CD4-positive, alpha-beta T cell treated with Interleukin-10 for 1 hour (primary cell): ENCODE measurements around the gene CPT1A.
A peak's percentile ranks its signal among the peaks of the same experiment; 100 is the strongest.

ENCODE experiments used
- DNase-seq: peaks from one replicate; pipeline ENCODE4 v3.0.0-alpha.2; 2020

CPT1A gene

DNA sequence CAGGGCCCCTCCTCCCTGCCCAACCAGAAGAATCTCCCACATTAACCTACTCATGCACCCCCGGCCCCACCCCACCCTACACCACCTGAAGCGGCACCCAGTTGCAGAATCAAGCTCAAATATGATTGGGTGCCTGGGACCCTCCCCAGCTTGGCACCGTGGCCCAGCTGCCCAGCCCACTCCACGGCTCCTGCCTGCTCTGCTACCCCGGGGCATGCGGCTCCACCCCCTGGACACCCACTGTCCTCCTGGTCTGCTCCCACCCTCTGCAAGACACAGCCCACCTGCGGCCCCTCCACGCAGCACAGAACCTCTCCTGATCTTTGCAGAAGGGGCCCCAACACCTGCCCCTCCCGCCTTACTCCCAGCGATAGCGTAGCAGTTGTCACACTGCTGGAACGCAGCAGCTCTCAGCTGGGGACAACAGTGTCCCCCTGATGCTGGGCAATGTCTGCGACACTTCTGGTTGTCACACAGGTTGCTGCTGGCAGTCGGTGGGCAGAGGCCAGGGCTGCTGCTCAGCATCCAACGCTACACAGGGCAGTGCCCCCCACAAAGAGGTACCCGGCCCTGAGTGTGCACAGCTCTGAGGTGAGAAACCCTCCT is 58.4 kb downstream of the CPT1A start:
- DNase-seq: no peak

DNA sequence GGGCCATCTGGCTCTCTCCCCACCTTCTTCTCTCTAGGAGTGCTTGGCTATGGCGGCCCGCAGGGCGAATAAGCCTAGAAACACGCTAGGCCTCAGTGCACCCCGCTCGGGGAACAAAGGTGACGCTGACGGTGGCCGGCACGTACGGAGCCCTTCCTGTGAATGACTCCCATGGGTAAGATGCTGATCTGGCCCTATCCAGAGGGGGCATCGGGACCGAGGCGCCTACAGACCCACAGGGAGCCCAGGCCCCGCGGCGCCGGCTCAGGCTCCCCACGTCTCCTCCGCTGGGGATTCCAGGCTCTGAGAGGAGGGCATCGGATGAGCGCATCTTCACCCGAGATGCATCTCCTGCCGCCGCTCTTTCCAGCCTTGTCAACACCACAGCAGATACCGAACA is 59.0 kb downstream of the CPT1A start:
- DNase-seq: no peak

DNA sequence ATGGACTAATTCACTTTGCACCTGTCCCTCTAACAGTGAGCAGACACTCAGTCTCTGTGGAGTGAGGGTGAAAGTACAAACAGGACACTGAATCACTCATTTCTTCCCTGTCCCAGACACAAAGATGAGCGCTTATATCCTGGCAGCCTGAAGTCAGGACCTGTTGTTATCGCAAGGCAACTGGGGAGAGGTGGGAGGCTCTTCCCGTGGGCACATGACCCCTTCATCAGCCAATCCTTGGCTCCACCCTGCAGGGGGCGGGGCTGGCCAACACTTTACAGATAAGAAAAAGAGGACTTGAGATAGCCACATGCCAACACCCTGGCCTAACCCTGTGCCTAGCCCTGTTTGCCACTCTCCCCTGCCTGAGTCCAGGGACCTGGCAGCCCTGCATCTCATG is 60.9 kb downstream of the CPT1A start:
- no peak for DNase-seq

DNA sequence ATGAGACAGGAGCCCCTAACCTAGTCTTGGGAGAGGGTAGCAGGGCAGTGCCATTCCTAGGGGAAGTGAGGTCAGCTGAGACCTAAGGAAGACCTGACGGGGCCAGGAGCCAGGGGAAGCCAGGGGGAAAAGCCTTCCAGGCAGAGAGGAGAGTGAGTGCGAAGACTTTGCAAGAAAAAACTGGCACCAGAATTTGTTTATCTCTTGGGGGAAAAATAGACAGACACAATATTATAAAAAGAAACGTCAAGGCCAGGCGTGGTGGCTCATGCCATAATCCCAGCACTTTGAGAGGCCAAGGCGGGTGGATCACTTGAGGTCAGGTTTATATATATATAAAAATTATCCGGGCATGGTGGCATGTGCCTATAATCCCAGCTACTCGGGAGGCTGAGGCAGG is 63.5 kb downstream of the CPT1A start:
- no peak for DNase-seq

DNA sequence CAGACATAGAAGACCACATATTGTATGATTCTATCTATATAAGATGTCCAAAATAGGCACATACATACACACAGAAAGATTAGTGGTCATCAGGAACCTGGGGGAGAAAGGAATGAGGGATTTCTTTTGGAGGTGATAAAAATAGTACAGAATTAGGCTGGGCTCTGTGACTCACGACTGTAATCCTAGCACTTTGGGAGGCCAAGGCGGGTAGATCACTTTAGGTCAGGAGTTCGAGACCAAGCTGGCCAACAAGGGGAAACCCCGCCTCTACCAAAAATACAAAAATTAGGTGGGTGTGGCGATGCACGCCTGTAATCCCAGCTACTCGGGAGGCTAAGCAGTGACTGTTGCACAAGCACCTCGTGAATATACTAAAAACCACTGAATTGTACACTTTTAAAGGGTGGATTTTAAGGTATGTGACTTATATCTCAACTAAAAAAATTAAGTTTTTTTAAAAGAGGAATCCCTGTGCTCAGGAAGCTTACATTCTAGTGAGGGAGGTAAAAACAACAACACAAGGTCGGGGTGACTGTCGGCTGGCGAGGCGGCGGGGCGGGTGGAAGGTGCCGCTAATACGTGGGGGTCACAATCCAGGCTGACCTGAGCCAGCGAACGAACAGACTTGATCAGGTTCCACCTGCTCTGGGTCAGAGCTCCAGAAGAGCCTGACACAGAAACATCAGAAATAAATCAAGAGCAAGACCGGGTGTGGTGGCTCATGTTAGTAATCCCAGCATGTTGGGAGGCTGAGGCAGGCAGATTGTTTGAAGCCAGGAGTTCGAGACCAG is 65.1 kb downstream of the CPT1A start:
- DNase-seq: no peak

DNA sequence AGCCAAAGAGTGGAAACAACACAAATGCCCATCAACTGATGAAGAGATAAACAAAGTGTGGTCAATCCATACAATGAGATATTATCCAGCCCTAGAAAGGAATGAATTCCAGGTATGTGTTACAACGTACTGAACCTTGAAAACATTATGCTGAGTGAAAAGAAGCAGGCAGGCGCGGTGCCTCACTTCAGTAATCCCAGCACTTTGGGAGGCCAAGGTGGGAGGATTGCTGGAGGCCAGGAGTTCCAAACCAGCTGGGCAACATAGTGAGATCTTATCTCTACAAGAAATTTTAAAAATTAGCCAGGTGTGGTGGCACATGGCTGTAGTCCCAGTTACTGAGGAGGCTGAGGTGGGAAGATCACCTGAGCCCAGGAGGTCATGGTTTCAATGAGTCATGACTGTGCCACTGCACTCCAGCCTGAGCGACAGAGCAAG is 65.7 kb downstream of the CPT1A start:
- DNase-seq: no peak

DNA sequence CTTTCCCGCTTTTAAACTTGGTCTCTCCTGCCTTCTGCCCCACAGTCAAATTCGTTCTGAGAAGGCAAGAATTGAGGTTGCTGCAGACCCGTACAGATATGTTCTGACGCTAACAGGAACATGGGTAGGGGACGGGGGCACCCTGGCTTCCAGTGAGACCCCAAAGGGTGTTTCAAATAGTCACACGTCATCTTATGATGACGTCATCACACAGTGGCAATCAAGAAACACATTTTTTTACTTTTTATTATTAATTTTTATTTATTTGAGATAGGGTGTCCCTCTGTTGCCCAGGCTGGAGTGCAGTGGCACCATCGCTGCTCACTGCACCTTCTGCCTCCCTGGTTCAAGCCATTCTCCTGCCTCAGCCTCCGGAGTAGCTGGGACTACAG is 67.5 kb downstream of the CPT1A start:
- DNase-seq: no peak

DNA sequence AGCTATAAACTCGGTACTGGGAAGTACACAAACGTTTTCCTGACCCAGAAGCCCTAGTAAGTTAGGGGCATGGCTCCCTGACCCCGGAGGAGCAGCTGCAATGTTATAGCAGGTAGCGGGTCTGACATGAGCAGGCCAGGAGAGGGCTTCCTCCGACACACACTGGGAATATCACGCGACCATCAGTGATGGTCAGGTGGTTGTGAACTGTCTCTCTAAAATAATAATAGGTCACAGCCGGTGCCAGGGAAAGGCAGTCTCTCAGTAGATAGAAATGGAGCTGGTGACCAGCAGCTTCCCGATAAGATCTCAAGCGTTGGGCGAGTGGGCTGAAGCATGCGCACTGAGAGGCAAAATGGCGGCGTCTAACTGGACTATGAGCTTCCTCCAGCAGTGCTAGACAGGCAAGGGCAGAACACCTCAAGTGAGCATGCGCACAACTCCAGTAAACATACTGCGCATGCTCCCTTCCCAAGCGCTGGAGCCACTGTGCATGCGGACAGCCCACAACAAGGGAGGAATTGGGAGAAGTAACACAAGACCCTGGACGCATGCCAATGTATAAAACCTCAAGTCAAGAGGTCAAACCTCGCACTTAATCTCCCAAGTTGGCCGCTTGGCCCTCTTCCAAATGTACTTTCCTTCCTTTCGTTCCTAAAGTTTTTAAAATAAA is 68.1 kb downstream of the CPT1A start:
- no peak for DNase-seq

DNA sequence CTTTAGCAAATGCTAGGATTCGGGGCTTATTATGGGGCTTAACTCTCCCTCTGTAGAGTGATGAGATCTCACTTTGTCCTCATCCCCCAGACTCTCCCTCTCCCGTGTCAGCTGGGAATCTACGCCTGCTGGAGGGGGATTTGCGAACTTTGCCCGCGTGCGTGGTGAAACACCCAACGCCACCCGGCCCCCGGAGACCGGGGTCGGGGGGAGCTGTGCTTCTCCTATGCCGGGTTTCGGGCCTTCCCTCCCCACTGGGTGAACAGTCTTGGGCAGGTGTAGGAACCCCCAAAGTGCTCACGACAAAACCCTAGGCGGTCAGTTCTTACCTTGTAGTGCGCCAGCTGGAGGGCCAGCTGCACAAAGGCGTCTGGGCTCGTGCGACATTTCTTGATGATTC is 68.8 kb downstream of the CPT1A start:
- no peak for DNase-seq

DNA sequence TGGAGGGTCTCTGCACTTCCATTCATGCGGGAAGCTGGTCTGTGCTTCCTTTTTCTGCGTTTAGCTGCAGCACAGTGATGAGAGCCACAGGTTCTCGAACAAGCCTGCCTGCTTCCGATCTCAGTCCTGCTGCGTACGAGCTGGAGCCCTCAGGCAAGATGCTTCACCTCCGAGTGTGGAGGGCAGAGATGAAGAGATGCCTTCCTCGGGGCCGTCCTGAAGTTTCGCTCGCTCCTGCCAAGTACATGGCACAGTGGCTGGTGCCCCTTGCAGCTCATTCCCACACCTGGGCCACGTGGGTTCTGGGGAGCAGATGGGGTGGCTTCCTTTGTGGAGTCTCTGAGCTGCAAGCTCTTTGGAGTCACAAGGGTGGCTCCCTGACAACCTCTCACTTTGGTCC is 70.9 kb downstream of the CPT1A start:
- no peak for DNase-seq

DNA sequence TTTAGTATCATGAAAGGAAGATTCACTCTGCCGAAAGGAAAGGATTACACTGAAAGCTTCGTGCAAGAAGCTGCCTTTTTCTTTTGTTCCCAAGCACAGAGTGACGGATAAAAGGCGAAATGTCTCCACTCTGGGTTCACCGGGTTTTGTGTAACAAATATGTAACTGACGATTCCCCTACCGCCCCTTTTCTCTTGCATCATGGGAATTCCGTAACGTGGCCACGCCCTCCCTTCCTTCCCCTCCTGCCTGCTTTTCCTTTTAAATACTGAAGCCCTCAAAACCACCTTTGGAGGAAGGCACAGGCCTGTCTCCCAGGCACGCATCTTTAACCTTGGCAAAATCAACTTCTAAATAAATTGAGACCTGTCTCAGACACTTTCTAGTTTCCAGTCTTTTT is 74.0 kb downstream of the CPT1A start:
- DNase-seq: no peak

DNA sequence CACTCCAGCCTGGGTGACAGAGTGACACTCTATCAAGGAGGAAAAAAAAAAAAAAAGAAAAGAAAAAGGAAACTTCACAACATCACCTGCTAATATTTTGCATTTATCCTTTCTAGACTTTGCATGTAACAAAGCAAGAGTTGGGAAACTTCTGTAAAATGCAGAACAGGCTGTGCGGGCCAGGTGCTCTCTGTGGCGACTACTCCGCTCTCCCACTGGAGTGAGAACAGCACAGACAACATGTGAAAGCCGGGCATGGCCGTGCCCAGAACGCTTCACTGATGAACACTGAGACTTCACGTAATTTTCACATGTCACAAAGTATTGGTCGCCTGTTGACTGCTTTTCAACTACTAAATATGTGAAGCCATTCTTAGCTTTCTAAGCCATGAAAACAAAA is 74.9 kb downstream of the CPT1A start:
- no peak for DNase-seq

DNA sequence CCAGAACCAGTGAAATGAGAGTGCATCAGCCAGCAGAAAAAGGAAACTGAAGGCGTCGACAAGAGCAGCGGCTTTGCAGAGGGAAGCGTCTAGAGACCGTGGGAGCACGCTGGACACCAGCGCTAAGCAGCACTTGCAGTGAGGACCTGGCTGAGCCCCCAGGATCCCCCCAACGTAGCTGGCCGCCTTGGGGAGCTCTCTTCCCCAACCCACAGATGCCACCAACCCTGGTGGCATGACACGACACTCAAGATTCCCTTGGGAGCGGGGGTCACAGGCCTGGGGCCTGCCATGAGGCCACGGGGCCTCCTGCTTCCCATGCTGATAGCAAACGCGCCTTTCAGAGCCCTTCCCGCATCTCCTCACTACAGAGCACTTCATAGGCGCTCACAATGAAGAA is 77.0 kb downstream of the CPT1A start:
- no peak for DNase-seq

DNA sequence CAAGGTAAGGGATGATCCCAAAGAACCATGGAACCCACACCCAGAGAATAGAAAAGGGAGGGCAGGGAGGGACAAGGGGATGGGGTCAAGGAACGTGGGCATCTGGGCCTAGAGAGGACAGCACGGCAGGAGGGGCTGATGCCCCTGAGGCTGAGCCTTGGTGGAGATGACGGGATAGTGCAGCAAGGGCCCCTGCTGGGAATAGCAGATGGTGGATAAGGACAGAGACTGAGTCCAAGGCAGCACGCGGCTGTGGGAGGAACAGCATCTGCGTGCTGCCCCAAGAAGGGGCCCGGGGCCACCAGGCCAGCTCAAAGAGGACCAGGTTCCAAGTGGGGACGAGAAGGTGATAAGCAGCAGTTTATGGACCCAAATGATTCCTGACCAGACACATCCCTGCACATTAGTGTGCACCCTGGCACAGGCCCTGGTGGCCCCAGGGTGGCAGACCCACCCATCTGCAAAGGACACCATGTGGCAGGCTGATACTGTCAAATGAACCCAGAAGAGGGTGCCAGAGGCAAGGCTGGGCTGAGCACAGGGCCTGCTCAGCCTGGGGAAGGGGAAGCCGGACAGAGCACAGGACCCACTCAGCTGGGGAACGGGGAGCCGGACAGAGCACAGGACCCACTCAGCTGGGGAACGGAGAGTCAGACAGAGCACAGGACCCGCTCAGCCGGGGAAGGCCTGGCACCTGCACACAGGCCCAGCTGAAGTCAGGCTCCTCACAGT is 77.6 kb downstream of the CPT1A start:
- DNase-seq: no peak

DNA sequence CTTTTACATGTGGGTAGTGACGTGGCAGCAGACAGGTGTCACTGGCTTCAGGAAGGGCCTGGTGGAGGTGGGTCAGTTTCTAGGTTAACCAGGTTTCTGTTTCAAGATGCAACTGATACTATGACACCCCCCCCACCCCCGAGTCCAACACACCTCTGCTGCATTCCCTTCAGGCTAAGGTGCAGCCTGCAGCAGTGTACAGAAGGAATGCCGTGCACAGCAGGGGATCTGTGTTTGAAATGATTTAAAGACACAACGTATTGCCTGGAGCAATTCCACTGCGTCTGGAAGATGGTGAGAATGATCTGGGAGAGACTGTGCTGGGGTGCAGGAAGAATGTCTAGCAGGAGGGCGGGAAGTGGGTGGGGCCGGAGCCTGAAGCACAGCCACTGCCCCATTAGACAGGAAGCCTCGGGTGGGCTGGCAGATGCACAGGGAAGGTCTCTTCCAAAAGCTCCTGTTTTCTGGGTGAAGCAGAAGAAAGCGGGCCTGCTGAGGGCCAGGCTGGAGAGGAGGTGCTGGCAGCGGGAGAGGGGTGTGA is 78.5 kb downstream of the CPT1A start:
- DNase-seq: no peak

DNA sequence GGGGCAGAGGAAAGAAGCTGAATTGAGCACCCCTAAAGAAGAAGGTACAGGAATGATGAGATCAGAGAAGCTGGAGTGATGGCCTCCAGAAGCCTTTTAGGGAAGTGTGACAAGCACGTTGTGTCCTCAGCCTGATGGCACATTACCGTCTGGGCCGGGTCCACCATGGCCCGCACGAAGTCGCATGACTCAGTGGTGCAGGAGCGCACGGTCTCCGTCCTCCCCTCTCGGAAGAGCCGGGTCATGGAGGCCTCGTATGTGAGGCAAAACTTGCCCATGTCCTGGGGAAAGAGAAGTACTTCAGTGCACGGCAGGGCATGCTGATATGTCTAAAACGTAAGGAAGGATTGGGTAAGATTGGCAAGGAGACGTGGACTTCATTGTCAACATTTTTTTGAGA is 79.2 kb downstream of the CPT1A start:
- no peak for DNase-seq

DNA sequence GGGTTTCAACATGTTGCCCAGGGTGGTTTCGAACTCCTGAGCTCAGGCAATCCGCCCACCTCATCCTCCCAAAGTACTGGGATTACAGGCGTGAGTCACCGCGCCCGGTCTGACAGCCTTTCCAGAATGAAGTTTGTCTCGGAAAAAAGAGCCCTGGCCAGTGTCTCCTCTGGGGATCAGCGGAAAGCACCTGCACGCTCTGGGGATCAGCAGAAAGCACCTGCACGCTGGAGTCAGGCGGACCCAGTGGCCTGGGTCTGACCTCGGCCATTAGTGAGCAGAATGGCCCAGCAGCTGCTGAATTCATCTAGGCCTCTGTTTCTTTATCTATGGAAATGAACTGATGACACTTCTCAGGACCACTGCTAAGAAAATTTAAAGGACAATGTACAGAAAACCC is 79.9 kb downstream of the CPT1A start:
- no peak for DNase-seq

DNA sequence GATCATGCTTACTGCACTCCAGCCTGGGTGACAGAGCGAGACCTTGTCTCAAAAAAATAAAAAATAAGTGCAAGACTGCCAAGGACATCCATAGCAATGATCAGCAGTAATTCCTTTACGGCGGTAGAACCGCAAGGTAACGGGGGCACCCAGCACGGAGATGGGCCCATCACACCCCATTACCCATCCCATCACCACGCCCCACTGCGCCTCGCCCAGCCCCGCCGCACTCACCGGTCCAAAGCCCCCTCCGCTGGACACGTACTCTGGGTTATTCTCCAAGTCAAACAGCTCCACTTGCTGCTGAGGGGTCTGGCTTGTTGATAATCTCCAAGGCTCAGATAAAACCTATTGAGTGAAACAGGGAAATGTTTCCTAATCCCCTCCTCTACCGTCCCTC is 81.7 kb downstream of the CPT1A start:
- no peak for DNase-seq

DNA sequence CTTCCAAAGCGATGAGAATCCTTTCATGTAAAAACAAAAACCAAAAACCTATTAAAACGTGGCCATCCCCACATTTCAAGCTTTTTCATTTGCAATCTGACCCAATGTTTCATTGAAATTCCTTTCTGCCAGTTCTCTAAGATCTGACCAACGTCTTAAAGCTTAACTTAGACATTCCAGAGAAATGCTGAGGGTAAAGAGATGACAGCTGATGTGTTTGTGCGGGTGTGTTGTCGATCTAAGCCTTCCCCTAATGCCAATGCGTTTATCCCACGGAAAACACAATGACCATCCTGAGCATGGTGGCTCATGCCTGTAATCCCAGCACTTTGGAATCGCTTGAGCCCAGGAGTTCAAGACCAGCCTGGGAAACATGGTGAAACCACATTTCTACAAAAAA is 84.0 kb downstream of the CPT1A start:
- no peak for DNase-seq

DNA sequence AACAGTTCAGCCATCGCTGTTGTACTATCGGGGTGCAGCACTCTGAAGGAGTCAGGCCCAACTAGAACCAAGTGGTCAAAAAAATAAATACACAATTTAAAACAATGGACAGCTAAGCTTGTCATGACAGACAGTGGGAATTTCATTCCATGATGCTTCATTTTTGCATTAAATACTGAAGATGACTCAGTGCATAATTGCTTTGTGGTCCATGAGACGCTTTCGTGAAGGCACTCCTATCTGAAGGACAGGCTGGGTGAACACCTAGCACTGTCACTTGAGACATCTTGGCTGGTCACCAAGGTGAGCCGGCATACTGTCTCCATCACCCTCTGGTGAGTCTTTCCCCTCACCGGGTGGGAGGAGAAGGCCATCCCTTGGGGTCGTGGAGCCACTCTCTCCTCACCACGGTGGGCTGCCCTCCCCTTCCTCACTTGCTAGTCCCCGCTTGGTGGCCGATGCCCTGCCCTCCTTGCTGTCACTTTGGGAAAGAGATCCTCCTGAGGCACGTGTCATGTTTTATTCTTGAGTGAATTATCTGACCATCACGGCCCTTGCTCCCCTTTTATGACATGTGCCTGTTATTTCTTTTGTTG is 85.4 kb downstream of the CPT1A start:
- no peak for DNase-seq

DNA sequence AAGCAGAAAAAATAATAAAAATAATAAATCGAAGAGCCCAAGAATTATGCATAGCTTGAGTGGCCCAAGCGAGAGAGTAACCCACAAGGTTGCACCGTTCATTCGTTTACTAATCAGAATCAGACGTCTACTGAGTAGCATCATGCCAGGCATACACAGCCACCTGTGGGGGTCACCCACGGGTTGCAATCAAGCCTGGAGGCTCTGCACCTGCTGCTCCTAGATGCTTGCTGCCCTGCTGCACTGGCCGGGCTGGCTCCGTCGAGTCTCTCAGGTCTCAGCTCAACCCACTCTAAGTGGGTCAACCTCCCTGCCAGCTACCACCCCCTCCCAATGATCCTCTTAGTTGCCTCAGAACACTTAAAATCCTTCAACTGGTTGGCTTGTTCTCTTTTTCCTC is 88.4 kb downstream of the CPT1A start:
- DNase-seq: no peak

DNA sequence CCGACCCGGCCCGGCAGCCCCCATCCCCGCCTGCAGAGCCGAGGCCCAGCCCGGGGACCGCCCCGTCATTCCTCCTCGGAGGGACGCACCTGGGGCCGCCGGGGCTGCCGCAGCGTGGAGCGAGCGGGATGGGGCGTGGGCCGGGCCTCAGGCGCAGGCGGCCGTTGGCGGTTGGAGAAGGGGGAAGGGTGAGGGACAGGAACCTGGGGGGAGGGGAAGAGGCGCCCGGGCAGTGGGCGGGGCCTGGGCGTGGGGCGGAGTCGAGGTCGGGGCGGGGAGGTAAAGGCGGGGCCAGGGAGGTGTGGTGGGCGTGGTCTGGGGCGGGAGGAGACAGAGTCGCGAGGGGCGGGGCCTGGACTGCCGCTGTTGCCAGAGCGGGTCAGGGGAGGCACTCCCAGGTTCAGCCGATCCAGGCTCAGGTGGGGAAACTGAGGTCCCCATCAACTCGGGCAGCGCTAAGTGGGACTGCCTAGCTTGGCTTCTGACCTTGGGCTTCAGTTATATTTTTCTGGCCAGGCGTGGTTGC is 90.3 kb downstream of the CPT1A start, which contains the start of gene TESMIN:
Gene TESMIN, minus strand, starts transcription at position 190 of the 526 bp plus-strand sequence. CDS start 860 bp downstream, outside the sequence.
- peak; percentile 93 for DNase-seq

DNA sequence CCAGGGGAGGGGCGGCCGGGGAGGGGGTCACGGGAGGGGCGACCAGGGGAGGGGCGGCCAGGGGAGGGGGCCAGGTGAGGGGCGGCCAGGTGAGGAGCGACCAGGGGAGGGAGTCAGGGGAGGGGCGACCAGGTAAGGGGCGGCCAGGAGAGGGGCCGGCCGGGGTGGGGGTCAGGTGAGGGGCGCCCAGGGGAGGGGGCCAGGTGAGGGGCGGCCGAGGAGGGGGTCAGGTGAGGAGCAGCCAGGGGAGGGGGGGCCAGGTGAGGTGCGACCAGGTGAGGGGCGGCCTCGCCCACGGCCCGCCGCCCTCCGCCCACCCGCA is 90.8 kb downstream of the CPT1A start:
- no peak for DNase-seq
